Calu3 (cell line): ENCODE results near the gene GLS. TPM values are rescaled to one million over a fixed set of nuclear protein-coding genes. Genes with fewer than 3 reads are reported as not detected.

Source experiments
- BruUV-seq: library from RNA; stranded (reverse); fragments of 400-500 nt; replicated peaks from 2 replicates; lab custom pipeline; 2021; lab: Mats Ljungman, UMichigan
- CTCF ChIA-PET: fragments of 300-600 bp; sonication (Branson Sonifier 250); formaldehyde crosslinking; loops from one replicate; lab custom pipeline; 2022; ENCODE audit warnings: antibody characterized with exemption; lab: Charles Lee
- DNase-seq: peaks from one replicate; pipeline ENCODE4 v3.0.0; 2022
- H3K27ac Mint-ChIP-seq: one replicate; pipeline ENCODE4 v1.8.0; 2022; ENCODE audit warnings: mixed read lengths; ENCODE audit not compliant: unreplicated experiment
- H3K27me3 Mint-ChIP-seq: one replicate; pipeline ENCODE4 v1.8.0; 2022; ENCODE audit warnings: mixed read lengths; ENCODE audit not compliant: unreplicated experiment
- H3K36me3 Mint-ChIP-seq: one replicate; pipeline ENCODE4 v1.8.0; 2022; ENCODE audit warnings: mild to moderate bottlenecking, moderate library complexity, mixed read lengths; ENCODE audit not compliant: insufficient read depth, unreplicated experiment
- H3K4me1 Mint-ChIP-seq: one replicate; pipeline ENCODE4 v1.8.0; 2022; ENCODE audit warnings: mild to moderate bottlenecking, low read depth, mixed read lengths; ENCODE audit not compliant: unreplicated experiment
- H3K4me3 Mint-ChIP-seq: one replicate; pipeline ENCODE4 v1.8.0; 2022; ENCODE audit warnings: mild to moderate bottlenecking, low read depth, moderate library complexity, mixed read lengths; ENCODE audit not compliant: unreplicated experiment
- H3K9me3 Mint-ChIP-seq: one replicate; pipeline ENCODE4 v1.8.0; 2022; ENCODE audit warnings: low read depth, mixed read lengths; ENCODE audit not compliant: unreplicated experiment
- CTCF ChIP-seq: fragments of 200-600 bp; IDR thresholded peaks from one replicate; pipeline ENCODE4 v1.8.0; 2022; ENCODE audit warnings: antibody characterized with exemption; ENCODE audit not compliant: unreplicated experiment
- intact Hi-C: fragments of 100-400 bp; cut with micrococcal nuclease; formaldehyde crosslinking; loops from one replicate; pipeline ENCODE4 v1.10.0; 2022; ENCODE audit not compliant: unreplicated experiment
- total RNA-seq: library from RNA; stranded (reverse); gene quantifications from 2 replicates; pipeline ENCODE4 v1.2.3, GENCODE V29; 2022

GLS gene
- total RNA-seq, 1 experiment from 2014 or later: 115 TPM

- H3K36me3 Mint-ChIP-seq: peaks cover 74% of the 10 kb centered on the region
- CTCF ChIA-PET: no interaction called here
- TF ChIP-seq CTCF: no peak
- intact Hi-C loops: no loop called here
- H3K9me3 Mint-ChIP-seq: no peaks in the 10 kb centered on the region
- H3K4me1 Mint-ChIP-seq: no peaks in the 10 kb centered on the region
- no TSS peak for BruUV-seq
- no peak overlapping the region for H3K27ac Mint-ChIP-seq
- no peak overlapping the region for H3K4me3 Mint-ChIP-seq
- no peaks in the 10 kb centered on the region for H3K27me3 Mint-ChIP-seq
- no peak for DNase-seq
Measured at GRCh38 chr2:190978389-190979053, 97.9 kb downstream of the GLS start.

GRCh38 chr2:190979906-190980629 lies 99.4 kb downstream of the GLS start:
- CTCF ChIA-PET: no interaction called here
- Mint-ChIP-seq H3K36me3 (peaks cover 62% of the 10 kb centered on the region), H3K9me3 (no peaks in the 10 kb centered on the region), H3K27me3 (no peaks in the 10 kb centered on the region), H3K4me3 (no peak overlapping the region), H3K4me1 (no peaks in the 10 kb centered on the region), H3K27ac (no peak overlapping the region)
- intact Hi-C loops: no loop called here
- no peak for TF ChIP-seq CTCF
- DNase-seq: no peak
- BruUV-seq: no TSS peak

- Mint-ChIP-seq H3K36me3 (peaks cover 56% of the 10 kb centered on the region), H3K4me3 (no peak overlapping the region), H3K27me3 (no peaks in the 10 kb centered on the region), H3K4me1 (no peaks in the 10 kb centered on the region), H3K9me3 (no peaks in the 10 kb centered on the region), H3K27ac (no peak overlapping the region)
- CTCF ChIA-PET: no interaction called here
- no peak for TF ChIP-seq CTCF
- no peak for DNase-seq
- no TSS peak for BruUV-seq
- intact Hi-C loops: no loop called here
Measured at GRCh38 chr2:190980630-190981209, 100.1 kb downstream of the GLS start.

GRCh38 chr2:190981333-190981732 lies 100.7 kb downstream of the GLS start:
- BruUV-seq: no TSS peak
- no peaks in the 10 kb centered on the region for H3K27me3 Mint-ChIP-seq
- no peak for TF ChIP-seq CTCF
- H3K4me1 Mint-ChIP-seq: no peaks in the 10 kb centered on the region
- H3K4me3 Mint-ChIP-seq: no peak overlapping the region
- no peak for DNase-seq
- intact Hi-C loops: no loop called here
- CTCF ChIA-PET: no interaction called here
- H3K36me3 Mint-ChIP-seq: peaks cover 55% of the 10 kb centered on the region
- no peaks in the 10 kb centered on the region for H3K9me3 Mint-ChIP-seq
- H3K27ac Mint-ChIP-seq: no peak overlapping the region
